ENCODE results near the gene GTF3A.

Gene GTF3A

GRCh38 chr13:27405546-27406134 lies 18.8 kb upstream of the GTF3A start:
- peak; percentile 49 to 93 (median 52) for DNase-seq

- DNase-seq: peak; percentile 42 to 93 (median 70)
These were observed 18.1 kb upstream of the GTF3A start for GRCh38 chr13:27406178-27406939.

DNA sequence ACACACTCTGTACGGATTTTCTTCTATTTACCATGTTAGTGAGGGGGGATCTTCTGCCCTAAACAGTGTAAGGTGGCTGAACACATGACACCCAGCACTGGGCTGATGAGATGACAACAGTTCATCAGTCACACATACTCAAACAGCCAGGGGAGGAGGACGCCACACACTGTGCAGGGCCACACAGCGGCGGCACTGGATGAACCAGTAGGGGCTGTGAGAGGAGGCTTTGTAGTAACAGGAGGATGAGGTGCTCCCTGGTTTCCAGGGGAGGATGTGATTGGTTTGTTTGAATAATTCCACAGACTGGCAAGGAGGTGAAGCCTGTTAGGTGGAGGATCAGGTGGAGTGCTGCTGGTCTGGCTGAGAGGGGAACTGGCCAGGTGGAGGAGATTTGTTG lies 16.3 kb upstream of the GTF3A start:
- no peak for DNase-seq

GRCh38 chr13:27409013-27409412 lies 15.4 kb upstream of the GTF3A start:
- DNase-seq: no peak

DNA sequence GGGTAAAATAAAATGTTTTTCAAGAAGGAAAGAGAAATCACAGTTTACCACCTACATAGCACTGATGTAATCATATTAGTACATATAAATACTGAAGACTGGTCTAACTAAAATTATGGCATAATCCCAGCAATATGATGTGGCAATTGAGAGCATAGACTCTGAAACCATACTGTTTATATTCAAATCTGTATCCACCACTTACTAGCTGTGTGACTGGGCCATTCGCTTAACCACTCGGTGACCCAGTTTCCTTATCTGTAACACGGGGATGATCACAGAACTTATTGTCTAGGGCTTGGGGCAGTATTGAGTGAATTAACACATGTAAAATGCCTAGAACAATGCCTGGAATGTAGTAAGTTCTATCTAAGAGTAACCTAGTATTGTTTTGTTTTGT lies 13.1 kb upstream of the GTF3A start:
- DNase-seq: no peak

GRCh38 chr13:27415116-27415515 lies 9.3 kb upstream of the GTF3A start:
- DNase-seq: no peak

- DNase-seq: no peak
These were observed 5.1 kb upstream of the GTF3A start for GRCh38 chr13:27419328-27419727.

GRCh38 chr13:27421101-27421871 lies 3.1 kb upstream of the GTF3A start:
- DNase-seq: no peak

DNA sequence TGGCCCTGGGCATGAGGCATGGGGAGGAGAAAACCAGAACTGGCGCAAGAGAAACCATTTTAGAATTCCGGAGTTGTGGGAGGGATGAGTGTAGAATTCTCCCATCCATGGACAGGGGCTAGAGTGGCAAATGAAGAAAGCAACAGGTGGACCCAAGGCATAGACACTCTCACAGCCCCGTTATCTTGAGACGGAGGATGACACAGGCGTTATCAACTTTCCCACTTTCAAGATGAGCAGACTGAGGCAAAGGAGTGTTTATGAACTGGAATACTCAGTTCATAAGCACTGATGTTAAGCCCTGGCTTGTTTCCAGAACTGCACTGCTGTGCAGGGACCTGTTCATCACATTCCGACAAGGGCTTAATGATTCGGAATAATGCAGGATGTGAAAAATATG lies 1.1 kb upstream of the GTF3A start:
- no peak for DNase-seq

- peak in 2 of 3 experiments; percentile 7 to 40 for DNase-seq
These were observed 919 bp downstream of the GTF3A start for GRCh38 chr13:27425158-27425917.

DNA sequence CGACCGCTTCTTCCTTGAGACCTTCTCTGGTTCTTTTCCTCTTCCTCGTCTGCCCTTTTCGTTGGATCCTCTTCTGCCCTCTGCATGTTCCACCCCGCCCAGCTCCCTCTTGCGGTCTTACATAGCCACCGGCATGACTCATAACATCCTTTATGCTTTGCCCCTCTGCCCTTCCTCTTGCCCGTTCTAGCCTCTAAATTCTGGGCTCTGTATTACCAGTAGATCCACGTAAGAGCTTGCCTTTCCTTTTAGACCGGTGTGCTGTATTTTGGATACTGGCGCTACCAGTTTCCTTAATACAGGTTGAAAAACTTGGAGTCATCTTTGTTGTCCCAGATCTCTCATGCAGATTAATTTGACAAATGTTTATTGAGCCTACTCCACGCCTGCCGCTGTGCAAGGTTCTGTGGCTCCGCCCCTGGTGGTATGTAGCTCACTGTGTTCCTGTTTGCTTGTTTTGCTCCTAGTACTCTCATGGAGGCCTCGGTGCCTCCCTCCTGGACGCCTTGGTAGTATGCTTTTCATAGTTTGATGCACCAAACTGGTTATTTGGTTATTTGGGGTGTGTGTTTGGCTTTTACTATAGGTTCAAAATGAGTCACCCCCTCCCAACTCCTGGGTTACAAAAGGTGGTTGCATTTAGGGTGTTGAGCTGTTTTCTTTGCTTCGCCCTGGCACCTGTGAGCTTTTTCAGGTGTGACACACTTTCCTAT lies 1.7 kb downstream of the GTF3A start:
- DNase-seq: peak in 2 of 3 experiments; percentile 56 to 72

DNA sequence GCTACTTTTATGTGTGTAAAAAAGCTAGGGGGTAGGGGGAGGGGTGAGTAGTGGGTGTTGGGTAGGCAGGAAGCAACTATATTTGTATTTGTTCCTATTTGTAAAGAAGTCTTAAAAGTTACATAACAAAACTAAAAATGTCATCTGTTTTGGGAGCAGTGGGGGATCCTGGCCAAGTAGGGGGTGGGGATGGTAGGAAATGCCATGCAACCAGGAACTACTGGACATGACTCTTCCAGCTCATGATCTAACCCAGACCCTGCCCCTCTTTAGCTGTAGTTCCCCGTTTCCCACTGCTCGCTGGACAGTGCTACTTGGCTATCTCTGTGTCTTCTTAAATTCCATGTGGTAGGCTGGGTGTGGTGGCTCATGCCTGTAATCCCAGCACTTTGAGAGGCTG lies 3.2 kb downstream of the GTF3A start:
- no peak for DNase-seq

- no peak for DNase-seq
These were observed 3.7 kb downstream of the GTF3A start for GRCh38 chr13:27428160-27428559.

GRCh38 chr13:27432180-27432579 lies 7.8 kb downstream of the GTF3A start:
- no peak for DNase-seq

DNA sequence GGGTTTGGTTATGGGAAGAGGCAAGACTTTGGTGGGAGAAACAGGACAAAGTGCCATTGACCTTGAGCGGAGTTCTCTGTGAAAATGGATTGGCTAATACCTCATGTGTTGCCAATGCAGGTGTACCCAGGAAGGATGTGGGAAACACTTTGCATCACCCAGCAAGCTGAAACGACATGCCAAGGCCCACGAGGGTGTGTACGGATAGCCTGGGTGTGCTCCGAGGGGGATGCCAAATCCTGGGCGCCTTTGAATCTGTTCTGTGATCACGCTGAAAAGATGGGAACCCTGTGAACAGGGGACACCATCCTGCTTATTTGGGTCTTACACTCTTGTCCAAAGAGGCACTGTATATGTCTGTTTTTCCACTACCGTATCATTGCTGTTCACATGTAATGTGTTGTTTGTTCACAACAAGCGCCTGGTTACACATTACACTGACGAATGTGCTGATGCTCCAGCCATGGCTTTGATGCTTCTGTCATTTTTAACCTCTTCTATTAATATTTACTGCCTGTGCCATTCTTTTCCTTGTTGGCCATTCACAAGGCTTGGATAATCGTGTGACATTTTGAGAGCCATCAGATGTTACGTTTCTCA lies 8.3 kb downstream of the GTF3A start:
- no peak for DNase-seq

GRCh38 chr13:27437126-27437525 lies 12.7 kb downstream of the GTF3A start:
- no peak for DNase-seq

DNA sequence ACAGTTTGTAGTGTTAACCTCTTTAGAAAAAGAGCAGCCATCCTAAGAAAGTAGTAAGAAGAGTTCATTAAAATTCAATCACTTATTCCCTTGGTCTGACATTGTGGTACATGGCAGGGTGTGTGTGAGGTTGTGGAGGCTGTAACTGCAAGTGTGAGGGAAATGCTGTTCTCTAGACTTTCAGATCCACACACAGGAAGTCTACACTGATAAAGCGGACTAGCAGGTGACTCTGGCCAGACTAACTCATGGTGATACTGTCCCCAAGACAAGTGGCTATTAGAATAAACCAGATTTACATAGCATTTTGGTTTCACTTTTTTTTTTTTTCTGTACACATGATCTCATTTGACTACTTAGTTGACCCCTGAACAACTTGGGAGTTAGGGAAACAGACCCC lies 16.0 kb downstream of the GTF3A start:
- DNase-seq: no peak

DNA sequence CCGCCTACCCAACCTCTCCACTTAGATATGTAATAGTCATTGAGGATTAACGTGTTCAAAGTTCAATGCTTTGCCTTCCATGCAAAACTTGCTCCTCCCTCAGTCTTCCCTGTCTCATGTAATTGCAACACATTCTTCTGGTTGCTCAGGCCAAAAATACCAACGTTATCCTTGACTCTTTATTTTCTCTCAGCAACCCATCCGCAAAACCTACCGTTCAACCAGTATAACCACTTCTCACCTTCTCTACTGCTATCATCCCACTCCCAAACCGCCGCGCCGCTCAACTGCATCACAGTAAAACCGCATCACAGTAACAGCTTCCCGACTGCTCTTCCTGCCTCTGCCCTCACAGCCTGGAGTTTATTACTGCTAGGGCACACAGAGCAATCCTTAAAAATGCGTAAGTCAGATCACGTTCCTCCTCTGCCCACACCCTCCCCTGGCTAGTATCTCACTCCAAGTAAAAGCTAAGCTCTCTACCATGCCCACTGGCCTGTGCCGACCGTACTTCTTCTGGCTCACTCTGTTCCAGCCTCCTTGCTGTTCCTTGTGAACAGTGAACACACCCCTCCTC lies 17.7 kb downstream of the GTF3A start:
- DNase-seq: no peak

DNA sequence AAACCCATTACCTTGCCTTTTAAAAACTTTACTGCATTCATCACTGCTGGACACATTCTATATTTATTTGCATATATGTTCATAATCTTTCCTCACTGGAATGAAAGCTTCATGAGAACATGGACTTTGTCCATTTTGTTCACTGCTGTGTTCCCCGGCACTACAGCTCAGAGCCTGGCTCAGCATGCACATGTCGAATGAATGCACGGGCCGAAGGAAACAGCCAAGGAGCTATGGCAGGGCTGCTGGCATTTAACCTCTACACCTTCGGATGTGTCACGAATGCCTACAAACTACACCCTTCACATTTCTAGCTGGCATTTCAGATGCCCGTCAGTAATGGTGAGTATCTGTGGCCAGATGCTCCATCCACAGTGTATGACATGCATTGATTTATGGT lies 18.4 kb downstream of the GTF3A start:
- peak in 1 of 3 experiments; percentile 23 for DNase-seq

DNA sequence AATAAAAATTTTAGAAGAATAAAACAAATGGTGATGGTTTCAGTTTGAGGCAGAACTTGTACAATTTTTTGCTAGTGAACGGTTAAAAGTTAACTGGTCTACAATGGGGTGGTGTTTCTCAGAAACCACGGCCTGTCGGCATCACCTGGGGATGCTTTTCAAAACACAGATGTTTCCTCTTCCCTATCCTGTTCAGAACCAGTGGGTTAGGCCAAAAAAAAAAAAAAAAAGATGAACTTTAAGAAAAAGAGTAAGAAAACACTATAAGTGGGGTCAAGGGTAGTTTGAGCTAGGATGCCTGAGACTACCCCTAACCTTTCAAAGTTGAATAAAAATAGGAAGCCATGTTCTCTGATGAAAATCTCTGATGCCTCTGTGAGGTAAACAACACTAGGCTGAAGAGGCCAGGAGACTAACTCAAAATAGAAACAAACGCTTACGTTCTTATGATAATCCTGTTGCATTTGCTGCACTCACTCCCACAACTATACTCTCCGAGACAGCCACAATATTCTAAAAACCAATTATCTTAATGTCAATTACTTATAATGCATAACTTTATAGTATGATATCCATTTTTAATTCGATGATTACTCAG lies 22.7 kb downstream of the GTF3A start:
- no peak for DNase-seq

DNA sequence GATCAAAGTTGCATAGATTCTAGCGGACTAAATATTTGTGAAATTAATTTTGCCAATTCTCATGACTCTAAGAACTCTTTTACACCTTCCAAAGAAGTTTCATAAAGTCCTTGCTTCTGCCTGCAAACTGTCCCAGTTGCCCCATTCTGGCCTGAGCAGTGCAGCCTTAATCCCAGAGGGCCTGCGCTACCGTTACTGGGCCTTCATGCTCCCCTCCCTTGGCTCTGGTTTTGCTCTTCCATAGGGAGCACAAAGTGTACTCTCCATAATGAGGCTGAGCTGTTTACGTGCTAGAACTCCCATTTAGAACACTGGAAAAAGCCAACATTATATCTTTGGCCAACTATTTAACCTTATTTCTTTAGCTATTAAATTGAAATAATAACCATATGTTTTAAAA lies 23.9 kb downstream of the GTF3A start:
- DNase-seq: no peak

Measured in NCI-H1417 (cell line).